ENCODE measurements around the gene NMT1.

DNA sequence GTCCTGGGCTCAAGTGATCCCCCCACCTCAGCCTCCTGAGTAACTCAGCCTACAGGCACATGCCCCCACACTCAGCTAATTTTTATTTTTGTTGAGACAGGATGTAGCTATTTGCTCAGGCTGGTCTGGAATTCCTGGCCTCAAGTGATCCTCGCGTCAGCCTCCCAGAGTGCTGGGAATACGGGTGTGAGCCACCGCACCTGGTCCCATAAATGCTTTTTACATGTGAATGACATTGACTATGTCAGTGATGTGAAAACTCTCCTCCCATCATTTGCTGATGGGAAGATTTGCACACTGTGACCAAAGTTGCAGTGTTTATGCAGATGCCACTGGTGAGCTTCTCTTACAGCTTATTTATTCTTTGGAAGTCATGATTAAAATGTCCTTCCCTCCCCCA, 56.2 kb downstream of the NMT1 start:
- TF ChIP-seq, protein P1, sequence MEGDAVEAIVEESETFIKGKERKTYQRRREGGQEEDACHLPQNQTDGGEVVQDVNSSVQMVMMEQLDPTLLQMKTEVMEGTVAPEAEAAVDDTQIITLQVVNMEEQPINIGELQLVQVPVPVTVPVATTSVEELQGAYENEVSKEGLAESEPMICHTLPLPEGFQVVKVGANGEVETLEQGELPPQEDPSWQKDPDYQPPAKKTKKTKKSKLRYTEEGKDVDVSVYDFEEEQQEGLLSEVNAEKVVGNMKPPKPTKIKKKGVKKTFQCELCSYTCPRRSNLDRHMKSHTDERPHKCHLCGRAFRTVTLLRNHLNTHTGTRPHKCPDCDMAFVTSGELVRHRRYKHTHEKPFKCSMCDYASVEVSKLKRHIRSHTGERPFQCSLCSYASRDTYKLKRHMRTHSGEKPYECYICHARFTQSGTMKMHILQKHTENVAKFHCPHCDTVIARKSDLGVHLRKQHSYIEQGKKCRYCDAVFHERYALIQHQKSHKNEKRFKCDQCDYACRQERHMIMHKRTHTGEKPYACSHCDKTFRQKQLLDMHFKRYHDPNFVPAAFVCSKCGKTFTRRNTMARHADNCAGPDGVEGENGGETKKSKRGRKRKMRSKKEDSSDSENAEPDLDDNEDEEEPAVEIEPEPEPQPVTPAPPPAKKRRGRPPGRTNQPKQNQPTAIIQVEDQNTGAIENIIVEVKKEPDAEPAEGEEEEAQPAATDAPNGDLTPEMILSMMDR (IDR thresholded peaks at IDR 0.05; ENCODE audit: borderline replicate concordance, extremely low read depth, low read length, poor library complexity, severe bottlenecking), result no peak
- TF ChIP-seq EZH2 (IDR thresholded peaks at IDR 0.05; ENCODE audit: borderline replicate concordance, low read depth, low read length, severe bottlenecking), result no peak
